DMS53 treated with DMSO at 0.1 percent for 48 hours (cell line): ENCODE results near the gene PRPF19.

ENCODE experiments used
- DNase-seq: peaks from one replicate; lab custom pipeline; 2025; ENCODE audit not compliant: unreplicated experiment; lab: John Stamatoyannopoulos, UW

PRPF19 gene

DNA sequence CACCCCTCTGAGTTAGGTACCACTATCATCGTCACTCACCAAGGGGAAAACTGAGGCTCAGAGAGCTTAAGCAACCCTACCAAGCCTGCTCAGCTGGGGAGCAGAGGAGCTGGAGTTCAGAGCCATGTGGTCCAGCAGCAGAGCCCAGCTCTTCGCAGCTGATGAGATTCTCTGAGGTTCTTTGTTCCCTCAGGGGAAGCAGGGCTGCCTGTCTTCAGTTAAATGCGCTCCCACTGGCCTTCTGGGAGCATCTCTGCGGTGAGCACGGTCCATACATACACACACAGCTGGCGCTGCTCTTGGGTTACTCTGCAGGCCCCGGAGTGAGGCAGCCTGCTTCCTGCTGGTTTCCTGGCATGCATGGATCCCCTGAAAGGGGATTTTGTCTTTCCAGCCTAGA lies 45.4 kb downstream of the PRPF19 start:
- no peak for DNase-seq

DNA sequence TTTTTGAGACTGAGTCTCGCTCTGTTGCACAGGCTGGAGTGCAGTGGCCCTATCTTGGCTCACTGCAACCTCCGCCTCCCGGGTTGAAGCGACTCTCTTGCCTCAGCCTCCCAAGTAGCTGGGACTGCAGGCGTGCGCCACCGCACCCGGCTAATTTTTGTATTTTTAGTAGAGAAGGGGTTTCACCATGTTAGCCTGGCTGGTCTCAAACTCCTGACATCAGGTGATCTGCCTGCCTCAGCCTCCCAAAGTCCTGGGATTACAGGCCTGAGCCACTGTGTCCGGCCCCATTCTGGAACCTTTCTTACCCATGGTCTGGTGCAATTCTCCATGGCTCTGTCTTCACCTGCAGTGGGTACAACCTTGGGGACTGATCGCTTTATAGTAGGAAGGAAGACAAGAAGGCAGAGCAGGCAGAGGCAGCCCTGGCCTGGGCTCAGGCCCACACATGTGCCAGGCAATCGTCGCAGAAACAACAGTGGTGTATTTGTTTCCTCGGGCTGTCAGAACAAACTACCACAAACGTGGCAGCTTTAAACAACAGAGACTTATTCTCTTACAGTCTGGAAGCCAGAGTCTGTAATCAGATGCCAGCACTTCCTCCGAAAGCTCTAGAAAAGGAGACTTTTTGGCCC lies 46.7 kb downstream of the PRPF19 start:
- no peak for DNase-seq

DNA sequence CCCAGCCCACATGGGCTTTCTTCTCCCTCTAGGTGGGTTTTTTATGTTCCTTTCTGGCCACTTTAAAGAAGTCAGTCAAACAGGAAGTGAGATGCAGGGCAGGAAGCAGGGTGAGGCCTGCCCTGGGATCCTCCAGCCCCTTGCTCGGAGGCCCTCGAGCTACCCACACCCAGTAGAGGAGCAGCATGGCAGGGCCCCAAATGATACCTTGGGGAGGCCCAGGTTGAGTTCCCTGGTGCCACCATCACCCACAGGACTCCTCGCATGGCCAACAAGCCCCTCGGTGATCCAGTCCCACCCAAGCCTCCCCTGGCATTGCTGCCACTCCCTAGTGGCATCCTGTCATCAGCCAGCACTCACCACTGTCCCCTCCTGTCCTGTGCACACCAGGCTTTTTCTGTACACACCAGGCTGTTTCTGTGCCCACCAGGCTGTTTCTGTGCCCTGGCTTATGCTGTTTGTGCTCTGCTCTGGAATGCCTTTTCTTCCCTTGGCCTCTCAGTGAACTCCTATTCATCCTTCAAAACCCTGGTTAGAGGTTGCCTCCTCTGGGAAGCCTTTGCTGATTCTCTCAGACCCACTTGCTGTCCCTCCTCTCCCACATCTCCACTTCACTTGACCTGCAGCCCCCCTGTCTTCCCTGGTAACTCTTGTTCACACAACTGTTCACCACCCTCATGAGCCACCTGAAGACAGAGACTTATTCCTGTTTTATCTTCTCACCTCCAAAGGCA lies 47.5 kb downstream of the PRPF19 start:
- no peak for DNase-seq

DNA sequence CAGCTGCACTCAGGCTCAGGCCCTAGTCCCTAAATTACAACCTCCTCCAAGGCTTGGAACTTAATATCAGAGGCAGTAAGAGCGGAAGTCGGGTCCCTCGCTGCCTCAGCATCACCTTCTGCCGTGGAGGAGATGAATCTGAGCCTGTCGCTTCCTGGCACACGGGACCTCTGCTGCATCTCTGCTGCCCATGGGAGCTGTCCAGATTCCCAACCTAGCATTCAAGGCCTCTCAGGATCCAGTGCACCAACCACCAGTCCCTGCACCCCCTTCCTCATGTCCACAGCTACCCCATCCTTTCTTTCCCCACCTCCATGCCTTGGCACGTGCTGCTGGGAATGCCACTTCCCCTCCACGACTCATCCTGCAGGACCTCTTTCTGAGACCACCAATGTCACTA lies 48.1 kb downstream of the PRPF19 start:
- DNase-seq, result no peak

DNA sequence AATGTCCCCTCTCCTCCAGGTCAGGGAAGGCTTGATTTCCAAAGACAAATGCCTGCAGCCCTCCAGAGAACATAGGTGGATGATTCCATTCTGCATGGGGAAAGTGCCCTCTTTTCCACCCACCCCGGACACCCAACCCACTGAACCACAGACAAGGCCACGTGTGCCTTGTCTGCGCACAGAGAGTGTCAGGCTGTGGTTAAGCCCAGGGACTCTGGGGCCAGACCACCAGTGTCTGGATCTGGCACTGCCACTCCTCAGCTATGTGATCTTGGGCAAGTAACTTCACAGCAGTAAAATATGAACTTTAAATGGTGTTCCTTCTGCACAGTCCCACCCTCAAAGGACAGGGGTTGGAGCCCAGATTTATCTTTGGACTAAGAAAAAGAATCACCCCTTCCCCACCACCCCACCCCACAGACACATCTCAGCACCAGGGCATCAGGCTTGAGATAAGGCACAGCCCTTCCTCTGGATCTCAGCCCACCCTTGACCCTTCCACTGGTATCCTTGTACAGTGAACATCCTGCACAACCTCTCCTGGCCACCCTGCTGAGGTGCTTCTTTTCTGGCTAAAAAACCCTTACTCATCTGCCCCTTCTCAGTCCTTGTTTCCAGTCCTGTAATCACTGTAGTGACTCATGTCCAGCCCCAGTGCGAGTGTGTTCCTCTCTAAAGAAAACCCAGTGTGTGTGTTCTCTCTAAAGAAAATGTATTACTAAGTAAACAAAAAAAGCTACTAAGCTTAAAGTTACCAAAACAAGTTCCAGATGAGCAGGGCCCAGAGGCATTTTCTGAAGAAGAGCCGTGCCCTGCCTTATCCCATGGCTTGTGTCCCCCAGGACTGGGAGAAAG lies 48.8 kb downstream of the PRPF19 start:
- no peak for DNase-seq

DNA sequence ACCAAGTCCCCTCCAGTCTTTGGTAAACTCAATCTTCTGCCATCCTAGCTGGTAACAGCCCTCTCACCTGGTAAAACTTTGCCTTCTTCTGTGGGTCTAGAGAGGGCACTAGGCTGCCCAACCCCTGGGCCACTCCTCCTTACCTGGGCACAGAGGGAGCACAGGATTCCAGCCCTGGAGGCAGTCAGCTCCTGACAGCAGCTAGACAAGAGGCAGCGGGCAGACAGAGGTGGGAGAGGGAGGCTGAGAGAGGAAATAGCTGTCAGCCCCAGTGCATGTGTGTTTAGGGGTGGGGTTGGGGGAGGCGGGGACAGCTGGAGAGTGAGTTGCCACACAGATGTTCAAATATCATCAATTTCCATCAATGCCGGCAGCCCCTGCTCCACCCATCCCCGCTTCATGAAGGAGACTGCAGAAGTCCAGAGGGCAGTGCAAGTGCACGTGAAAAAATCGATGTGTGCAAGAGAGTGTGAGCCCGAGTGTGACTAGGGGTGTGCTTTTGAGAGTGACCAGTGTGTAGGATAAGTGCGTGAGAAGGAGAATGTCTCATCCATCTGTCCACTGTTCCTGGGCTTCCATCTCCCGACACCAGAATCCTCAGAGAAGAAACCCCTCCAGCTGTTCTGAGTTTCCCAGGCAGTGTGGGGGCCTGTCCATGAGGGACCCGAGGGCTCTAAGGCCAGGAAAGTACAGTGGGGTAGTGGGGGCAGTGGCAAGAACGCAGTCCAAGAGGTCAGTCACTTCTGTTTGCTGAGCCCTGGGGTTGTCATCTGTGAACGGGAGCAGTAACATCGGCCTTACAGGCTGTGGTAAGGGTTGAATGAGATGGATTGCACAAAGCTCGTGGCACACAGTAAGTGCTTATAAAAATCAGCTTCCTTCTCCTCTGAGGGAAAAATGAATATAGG lies 50.4 kb downstream of the PRPF19 start, which contains the start of gene PTGDR2:
Gene PTGDR2 (minus strand): TSS at position 225 of the 908 bp plus-strand sequence. CDS start 2,228 bp downstream, outside the sequence.
- DNase-seq, result no peak

DNA sequence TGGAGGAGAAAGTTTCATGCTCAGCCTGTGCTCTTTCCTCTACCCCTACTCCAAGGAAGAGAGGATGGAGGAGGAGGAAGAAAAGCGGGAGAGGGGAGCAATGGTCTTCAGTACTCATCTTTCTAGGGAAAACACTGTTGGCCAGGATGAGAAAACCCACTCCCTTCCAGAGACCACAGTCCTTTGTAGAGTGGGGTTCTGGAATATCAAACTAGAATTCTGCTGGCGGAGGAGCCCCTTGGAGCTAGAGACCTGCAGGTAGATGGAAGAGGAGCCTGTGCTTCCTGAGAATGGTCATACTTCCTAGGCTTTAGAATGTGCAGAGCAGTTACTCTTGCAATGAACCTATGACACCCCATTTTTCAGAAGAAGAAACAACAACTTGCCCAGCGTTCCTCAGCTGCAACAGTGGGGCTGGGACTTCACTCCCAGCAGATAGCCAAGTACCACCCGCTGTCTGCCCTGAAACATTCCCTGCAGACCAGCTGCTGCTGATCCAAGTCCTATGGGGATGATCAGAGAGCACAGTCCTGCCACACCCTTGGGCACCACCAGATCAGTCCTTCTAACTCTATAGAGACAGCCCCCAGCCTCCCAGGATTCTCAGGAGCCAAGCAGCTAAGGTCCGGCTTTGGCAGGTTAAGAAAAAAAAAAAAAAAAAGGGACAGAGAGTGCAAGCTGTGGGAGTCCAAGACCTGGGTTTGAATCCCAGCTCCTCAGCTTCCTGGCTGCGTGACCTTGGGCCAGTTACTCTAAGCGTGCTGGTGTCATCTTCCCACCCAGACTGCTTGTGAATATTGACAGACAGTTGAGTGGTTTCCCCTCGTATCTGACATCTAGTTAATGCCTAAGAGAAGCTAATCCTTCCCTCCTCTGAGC lies 51.3 kb downstream of the PRPF19 start:
- DNase-seq, result no peak

DNA sequence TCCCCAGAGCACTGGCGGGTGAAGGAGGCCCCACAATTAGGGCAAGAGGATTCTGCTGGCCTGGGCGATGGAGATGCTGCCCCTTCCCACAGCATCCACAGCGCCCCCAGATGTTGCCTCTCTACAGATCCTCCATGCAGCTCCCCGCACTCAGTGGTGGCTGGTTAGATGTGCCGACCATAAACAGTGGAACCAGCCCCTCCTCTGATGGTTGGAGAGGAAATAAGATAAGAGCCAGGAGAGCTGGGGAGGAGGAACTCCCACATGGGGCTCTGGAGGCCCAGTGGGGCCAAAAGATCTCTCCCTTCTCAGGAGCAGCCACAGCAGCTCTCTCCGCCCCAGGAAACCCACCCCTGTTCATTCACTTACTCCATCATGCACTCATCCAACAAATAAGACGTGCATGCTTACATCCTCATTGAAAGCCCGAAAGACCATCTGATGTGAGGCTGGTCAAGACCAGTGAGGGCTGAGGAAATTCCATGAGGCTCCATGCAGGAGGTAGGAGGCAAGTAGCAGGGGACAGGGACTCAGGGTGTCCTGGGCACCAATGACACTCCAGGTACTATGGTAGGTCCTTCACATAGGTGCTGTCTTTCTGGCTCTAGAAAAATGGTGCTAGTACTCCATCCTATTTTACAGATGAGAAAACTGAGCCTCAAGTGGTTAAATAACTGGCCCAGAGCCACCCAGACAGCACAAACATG lies 52.1 kb downstream of the PRPF19 start:
- no peak for DNase-seq

DNA sequence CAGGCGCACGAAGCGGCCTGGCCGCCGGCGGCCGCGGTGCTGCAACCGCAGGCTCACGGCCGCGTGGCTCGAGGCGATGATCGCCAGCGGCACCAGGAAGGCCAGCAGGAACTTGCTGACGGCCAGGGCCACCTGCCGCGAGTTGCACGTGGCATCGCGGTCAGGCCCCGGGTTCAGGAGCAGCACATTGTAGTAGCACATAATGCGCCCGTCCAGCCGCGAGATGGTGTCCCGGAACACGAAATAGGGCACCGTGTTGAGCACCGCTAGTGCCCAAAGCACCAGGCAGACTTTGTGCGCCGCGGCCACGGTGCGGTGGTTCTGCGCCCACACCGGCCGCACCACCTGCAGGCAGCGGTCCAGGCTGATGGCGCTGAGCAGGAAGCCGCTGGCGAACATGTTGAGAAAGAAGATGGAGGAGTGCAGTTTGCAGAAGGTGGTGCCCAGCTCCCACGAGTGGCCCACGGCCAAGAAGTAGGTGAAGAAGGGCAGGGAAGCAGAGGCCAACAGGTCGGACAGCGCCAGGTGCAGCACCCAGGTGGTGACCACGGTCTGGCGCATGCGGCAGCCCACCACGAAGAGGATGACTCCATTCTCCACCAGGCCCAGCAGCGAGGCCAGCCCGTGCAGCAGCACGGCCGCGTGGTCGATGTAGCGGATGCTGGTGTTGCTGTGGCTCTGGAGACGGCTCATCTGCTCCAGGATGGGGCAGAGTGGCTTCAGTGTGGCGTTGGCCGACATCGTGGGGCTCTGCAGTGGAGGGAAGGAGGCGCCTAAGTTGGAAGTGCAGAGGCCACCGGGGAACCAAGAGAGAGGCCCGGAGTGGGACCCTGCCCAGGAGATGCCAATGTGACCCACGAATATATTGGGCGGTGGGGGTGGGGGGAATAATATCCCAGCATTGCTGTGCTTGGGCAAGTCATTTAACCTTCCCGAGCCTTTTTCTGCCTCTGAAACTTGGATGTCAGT lies 53.1 kb downstream of the PRPF19 start:
- DNase-seq, result no peak

DNA sequence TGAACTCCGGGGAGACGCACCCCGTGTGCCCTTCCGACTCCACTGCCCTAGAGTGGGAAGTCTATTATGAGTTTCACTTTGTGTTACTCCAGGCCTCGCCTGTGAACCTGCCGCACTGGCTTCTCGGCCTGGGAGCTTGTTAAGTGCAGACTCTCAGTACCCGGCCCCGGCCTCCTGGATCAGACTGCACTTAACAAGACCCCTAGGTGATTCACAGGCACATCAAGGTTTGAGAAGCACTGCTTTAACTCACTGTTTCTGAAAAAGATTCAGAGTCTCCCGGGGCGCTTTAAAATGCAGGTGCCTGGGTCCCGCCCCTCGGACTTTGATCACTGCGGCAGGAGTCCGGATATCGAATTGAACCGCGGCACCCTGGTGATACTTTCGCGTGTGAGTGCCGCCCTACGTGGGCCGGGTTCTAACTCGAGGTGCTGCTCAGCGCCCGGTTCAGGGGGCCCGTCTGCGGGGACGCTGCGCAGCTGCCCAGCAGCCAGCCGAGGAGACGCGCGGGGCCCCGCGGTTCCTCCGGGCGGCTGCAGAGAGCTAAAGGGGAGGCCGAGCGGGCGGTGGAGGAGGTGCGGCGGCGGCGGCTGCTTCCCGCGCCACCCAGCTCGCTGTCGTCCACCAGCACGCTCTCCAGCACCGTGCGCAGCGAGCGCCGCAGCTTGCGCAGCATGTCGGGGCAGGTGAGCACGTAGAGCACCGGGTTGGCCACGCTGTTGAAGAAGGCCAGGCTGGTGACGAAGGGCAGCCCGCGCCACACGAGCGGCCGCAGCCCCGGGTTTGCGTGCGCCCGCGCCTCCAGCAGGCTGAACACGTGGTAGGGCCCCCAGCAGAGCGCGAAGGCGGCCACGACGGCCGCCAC lies 54.0 kb downstream of the PRPF19 start:
- no peak for DNase-seq

DNA sequence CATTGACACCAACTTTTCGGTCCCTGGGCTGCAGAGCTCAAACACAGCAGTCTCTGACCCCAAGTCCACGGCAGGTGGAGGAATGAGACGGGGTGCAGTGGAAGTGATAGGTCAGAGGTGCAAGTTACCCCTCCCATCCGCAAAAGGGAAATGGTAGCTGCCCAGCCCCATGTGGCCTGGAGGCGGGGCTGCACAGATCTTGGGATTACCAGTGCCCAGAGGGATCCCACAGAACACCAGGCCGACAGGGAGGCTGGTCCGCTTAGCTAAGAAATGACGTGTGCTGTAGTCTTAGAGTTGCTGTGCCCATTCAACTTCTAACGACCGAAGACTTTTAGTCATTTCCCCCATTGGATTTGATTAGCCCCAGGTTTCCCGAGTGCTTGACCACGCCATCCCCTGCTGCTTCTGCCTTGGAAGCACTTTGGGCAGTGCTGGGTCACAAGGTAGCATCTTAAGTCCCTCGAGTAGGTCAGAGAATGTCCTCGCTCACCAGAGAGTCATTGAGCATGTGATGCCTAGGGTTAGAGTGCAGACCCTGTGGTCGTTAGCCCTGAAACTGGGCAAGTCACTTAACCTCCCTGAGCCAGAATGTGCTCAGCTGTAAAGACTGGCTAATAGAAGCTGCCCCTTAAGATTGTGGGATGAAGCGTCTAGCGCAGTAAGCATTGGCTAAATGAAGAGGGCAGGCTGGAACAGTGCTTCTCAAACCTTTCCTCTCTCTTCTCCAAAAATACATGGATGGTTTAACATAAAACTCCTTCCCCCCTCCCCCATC lies 54.9 kb downstream of the PRPF19 start:
- DNase-seq, result no peak

DNA sequence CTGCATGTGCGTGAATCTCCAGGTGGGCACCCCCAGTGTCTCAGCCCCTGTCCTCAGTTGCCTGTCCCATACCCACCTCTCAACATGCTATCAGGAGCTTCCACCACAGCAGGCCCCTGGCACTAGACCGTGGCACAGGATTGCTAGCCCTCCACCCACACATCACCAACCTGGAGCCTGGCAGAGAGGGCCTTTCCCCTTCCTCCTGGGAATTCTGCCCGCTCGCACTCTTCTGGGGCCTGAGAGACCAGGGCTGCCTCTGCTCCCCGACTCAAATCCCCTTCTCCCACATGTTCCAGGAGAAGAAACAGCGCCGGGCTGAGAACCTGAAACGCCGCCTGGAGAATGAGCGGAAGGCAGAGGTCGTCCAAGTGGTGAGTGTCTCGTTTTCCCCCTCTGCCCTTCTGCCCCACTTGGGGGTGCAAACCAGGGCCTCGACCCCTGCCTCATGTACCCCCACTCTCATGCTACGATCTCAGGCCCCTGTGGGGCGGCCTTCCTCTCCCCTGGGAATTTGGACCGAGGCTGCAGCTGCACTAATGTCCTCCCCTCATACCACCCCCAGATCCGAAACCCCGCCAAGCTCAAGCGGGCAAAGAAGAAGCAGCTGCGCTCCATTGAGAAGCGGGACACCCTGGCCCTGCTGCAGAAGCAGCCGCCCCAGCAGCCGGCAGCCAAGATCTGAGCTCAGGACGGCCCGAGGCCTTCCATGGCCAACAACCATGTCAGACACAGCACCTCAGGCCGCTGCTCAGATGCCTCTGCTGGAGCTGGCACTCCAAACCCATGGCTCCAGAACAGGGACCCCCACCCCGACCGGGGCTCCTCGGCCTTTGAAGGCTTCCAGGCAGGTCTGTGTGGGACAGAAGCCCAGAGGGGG lies 56.5 kb downstream of the PRPF19 start:
- DNase-seq, result no peak

DNA sequence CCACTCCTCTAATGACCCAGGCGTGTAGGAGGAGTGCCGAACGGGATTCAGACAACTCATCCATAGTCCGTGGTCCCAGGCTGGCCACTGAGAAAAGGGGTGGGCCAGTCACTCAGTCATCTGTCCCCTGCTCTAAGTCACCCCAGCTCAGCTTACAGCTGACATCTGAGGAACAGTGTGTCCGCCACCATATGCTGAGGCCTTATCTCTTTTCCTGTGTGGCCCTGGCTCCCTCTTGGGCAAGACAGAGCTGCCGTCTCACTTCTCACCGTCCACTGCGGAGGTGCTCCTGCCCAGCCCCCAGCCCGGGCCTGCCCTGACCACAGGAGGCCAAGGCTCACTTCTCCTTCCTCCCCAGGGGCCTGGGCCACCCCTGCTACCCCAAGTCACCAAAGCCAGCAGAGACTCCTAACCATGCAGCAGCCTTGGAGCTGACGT lies 57.7 kb downstream of the PRPF19 start:
- DNase-seq, result no peak

DNA sequence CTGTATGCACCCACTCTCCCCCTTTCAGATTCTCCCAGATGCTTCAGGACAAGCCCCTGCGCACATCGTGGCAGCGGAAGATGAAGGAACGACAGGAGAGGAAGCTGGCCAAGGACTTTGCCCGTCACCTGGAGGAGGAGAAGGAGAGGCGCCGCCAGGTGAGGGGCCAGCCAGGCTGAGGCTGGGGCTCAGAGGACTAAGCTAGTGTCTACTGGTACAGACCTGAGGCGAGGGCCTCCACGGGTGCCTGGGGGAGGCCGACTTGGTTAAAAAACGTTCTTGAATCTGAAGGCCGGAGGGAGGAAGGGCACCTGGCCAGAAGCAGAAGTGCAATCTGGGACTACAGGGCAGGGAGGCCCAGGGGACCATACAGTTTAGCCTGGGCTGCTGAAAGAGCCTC lies 58.5 kb downstream of the PRPF19 start:
- no peak for DNase-seq

DNA sequence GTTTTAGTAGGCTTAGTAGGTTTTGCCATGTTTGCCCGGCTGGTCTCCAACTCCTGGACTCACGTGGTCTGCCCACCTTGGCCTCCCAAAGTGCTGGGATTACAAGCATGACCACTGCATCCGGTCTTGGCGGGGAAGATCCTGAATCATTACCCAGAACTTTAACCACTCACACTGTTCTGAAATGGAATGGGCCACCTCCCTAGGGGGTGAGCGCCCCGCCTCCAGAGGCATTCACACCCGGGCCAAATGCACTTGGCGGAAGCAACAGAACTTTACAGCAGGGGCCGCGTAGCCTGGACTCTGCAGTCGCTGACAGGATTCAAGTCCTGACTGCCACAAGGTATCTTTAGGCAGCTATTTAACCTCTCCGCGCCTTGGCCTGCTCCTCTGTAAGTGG lies 59.1 kb downstream of the PRPF19 start:
- no peak for DNase-seq
